H1 (cell line): ENCODE results near the gene SH3D19. TPM values are rescaled to one million over a fixed set of nuclear protein-coding genes. Genes with fewer than 3 reads are reported as not detected.

ENCODE experiments used
- CHD7 ChIP-seq: fragments of 300-600 bp; sonication (generic); IDR thresholded peaks from 2 replicates; pipeline ENCODE4 v1.7.1; 2012; ENCODE audit warnings: low read length, moderate library complexity, mild to moderate bottlenecking, inconsistent platforms; ENCODE audit not compliant: insufficient replicate concordance
- KDM5A ChIP-seq: fragments of 200-600 bp; IDR thresholded peaks from 2 replicates; pipeline ENCODE4 v1.7.1; 2012; ENCODE audit warnings: mild to moderate bottlenecking, low read length, inconsistent platforms, mixed read lengths
- POLR2AphosphoS5 ChIP-seq: IDR thresholded peaks from 2 replicates; pipeline ENCODE4 v1.6.1; 2011; ENCODE audit warnings: low read depth, low read length
- polyA plus RNA-seq, 7 experiments: library from polyadenylated mRNA; depleted of rRNA in 3 of 7; stranded (reverse) in 5 of 7; unstranded in 2 of 7; fragments of >200 nt in 5 of 7; fragments of 200-250 nt in 2 of 7; gene quantifications; 1 replicate in 5 of 7; 2 replicates in 1 of 7; 4 replicates in 1 of 7; pipeline versions ENCODE4 v1.2.1 to v1.2.3, GENCODE V29; 2011 to 2013; ENCODE audit warnings: missing spikeins in 2 of 7, mixed read lengths in 2 of 7
- total RNA-seq: library from RNA; stranded (reverse); fragmentation: NEBNext Ultra II Directional; extraction: Animal tissue kit (Norgen Biotek cat#: 25700); gene quantifications from 2 replicates; pipeline ENCODE4 v1.2.1, GENCODE V29; 2021

SH3D19 gene
- total and polyA plus RNA-seq, 2 of the 8 experiments (the other 6 are each of a cell fraction or from before 2014, with no cell fraction given) = 11.7 to 51.3 TPM

GRCh38 chr4:151107063-151107462, 218.3 kb downstream of the SH3D19 start (continued):
- TF ChIP-seq CHD7 (no peak), KDM5A (no peak), POLR2AphosphoS5 (peak; percentile 55; the same call in 1 of the 2 replicates)
